ENCODE data around the gene DCDC2C.
"Not testable (repeated sequence)": the region's sequence is repeated elsewhere in the genome, so short reads cannot be mapped to it uniquely, and the experiment has no call there.

The DCDC2C gene, protein sequence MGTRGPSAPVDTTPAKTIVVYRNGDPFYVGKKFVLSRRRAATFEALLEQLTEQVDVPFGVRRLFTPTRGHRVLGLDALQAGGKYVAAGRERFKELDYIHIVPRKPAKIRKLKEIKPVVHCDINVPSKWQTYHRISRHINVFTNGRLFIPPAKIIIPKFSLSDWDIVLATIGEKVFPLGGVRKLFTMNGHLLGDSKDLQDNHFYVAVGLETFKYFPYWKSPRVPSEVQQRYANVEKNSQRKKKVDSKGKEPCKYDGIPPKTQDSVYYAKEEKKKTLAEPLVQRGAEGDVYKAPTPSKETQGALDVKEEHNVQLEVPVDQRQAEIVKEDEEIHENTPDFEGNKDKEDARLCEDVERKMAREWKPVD

GRCh38 chr2:3703236-3703756 lies at the start of gene DCDC2C:
Gene DCDC2C (plus strand): TSS chr2:3703575. CDS start chr2:3703752, 177 bp downstream.
- DNase-seq = no peak

- peak; percentile 22 for DNase-seq
Measured at GRCh38 chr2:3654011-3654410, 49.4 kb upstream of the DCDC2C start.

DNA sequence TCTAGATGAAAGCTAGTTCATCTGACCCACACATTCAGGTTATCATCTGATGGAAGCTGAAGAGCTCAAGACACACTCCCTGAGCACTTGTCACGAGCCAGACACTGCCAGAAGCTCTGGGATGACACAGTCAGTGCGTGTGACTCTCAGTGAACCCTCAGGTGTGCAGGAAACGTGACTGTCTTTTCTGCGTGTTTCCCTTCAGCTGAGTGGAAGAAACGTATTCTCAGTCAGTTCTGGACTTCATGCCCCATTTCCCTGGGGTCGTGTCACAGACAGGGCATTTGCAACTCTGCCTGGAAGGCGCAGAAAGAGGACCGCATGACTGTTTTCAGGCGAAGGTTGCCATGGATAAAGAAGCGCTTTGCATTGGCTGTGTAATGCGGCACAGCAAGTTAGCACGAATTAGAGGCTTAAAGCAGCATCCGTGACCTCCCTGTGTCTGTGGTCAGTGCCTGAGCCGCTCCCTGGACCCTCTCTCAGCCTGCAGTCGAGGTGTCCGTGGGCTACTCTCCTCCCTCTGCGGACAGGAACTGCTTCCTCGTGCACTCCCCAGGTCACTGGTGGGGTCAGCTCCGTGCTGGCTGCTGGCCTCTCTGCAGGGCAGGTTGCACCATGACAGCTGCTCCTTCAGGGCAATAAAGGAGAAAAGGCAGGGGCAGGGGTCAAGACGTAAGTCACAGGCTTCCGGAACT lies 48.7 kb upstream of the DCDC2C start:
- DNase-seq = no peak

DNA sequence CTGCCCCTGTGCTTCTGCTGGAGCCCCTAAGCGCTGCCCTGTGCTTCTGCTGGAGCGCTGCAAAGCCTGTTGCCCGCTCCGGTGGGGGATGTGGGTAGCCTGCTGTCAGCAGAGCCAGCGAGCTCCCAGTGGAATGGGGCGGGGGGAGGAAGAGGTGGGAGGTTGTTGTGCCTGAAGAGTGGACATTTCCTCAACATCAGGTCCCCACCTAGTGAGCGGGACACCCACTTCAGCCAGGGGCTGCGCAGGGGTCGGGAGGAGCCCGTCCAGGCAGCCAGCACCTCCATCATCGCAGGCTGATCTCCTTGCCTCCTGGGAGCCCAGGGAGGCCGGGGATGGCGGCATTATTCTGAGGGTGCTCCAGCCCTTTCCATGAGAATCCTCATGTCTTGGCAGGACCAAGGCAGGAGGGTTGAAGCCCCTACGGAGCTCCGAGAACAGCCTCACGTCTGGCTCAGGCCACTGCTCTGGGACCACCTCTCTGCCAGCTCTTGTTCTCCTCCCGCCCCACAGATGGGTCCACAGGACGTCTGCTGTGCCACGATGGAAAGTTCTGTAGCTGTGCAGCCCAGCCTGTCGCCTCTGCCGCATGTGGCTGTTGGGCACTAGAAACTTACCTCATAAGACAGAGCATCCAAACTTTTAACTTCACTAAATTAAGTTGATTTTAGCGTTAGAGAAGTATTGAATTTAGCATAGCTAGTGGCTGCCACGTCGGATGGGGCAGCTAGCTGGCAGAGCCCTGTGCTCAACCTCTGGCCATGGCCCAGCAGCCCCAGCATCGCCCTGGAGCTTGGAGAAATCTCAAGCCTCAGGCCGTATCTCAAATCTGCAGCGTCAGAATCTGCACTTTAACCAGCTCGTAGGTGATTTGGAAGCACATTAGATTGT lies 47.3 kb upstream of the DCDC2C start:
- DNase-seq = no peak

DNA sequence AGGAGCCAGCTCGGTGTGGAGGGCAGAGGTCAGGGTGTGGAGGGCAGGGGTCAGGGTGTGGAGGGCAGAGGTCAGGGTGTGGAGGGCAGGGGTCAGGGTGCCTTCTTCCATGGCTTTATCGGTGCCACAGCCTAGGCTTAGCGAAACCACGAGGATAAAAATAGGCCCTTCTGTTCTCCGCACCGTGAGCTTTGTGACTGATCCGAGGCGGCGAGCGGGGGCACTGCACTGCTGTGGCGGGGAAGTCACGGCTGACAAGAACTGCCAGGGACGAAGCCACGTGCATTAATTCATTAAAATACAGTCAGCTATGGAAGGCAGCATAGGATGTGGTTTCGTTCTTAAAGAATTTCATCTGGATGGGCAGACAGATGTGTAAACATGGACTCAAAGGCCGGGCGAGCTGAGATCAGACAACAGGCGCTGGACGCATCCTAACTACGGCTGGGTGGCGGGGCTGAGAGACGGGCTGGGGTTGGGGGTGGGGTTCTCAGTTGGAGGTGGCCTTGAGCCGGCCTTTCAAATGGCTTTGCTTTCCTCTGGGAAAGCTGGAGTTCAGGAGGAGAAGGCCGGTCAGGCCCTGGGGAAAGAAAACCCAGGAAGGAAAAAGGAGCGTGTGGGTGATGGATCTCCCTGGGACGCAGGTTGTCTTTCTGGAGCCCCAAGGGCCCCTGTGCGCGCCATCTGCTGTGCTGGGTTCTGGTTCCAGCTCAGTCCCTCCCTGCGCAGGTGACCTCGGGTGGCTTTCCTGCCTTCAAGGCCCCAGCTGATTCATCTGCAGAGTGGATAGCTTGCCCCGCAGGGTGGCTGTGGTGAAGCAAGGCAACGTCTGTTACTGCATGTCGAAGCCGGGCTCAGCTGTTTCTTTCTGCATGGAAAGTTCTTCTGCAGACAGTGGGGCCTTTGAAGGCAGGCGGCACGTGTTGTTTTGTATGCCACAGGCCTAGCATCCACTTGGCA lies 46.3 kb upstream of the DCDC2C start:
- DNase-seq = no peak

DNA sequence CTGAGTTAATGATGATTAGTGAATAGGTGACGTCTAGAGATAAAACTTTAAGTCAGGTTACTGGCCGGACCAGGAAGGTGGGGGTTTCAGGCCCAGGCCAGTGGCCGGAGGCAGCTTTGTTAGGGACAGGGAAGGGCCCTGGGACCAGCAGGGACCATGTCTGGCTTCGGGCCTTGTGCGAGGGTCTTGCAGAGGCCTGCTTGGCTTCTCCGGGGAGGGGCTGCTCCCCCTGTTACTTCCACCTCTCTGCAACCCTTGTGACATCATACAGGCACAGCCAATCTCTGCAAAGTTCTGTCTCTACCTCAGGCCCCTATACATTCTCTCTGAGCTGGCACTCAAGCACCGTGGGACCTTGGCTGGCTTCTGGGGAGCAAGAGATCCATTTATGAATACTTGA lies 45.5 kb upstream of the DCDC2C start, which contains the start of gene ALLC:
Gene ALLC (plus strand): TSS at position 320 of the 400 bp plus-strand sequence. CDS start 12,958 bp downstream, outside the sequence.
- DNase-seq = no peak

- DNase-seq = peak; percentile 21
Measured at GRCh38 chr2:3659447-3660432, 43.6 kb upstream of the DCDC2C start.

GRCh38 chr2:3660640-3661039 lies 42.7 kb upstream of the DCDC2C start:
- DNase-seq = not testable (repeated sequence)

- no peak for DNase-seq
Measured at GRCh38 chr2:3661149-3661660, 42.2 kb upstream of the DCDC2C start.

DNA sequence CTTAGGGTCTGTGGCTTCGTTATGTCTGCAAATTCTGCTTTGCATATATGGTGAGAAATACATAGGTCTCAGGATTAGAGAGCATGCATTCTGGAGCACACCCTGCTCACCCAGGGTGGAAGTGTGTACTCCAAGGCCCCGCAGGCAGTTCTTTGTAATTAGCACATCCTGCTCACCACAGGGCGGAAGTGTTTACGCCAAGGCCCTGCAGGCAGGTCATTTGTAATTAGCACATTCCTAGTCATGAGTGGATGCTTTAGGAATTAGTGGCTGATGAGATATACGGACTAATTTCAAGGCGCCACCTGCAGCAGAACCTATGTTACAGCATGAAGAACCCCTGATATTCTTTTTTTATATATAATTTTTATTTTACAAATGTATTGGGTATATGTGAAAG lies 41.1 kb upstream of the DCDC2C start:
- DNase-seq = no peak

DNA sequence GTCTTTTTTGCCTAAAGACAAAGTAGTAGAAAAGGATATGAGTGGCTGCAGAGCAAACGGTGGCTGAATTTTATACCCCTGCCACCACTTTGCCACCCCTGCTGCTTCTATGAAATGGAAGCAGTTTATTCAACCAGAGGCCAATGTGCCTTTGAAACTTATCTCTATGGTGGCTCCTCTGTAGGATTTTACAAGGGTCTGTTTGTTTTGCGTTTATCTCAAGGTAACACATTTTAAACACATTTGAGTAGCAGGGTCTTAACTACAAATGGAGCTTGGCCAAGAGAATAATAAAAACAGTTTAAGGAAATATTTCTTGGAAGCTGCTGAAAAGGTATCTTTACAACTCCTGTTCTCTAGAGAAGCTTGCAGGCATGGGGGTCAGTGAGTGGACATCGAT lies 39.3 kb upstream of the DCDC2C start:
- DNase-seq = no peak

DNA sequence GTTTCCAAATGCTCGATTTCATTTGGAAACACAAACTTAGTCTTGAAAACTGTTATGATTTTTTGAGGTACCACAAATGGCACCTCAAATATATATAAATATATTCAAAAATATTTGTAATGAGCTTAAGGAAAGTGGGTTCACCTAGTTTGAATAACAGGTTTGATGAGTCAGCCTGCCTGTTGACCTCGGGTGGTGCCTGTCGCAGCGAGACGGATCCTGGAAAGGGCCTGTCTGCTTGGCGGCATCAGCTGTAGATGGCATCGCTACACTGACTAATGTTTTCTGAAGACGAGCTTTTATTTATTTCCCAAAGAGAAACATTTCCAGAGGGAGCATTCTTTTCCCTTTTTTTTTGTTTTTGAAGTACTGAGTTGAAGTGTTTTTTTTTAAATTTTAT lies 38.5 kb upstream of the DCDC2C start:
- DNase-seq = no peak

GRCh38 chr2:3665886-3666612 lies 37.3 kb upstream of the DCDC2C start:
- DNase-seq = no peak

GRCh38 chr2:3666613-3666975 lies 36.8 kb upstream of the DCDC2C start:
- DNase-seq = peak; percentile 31

DNA sequence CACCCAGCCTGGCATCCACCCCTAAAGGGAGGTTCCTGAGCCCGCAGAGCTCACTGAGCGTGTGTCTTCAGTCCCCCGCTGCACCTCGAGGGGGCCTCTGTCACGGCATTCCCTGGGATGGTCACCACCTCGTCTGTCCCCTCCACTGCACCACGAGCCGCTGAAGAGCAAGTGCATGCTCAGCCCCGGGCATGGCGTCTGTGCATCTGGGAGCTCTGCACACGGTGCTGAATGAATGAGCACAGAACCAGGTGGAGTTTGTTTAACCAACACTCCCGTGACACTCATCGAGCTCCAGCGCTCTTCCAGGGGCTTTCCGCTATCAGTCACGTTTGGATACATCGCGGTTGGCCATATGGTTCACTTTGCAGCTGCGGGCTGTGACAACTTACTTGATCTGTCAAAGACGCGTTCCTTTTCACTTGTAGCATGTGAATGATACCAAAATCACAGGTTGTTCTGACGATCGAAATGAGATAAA lies 36.2 kb upstream of the DCDC2C start:
- DNase-seq = peak; percentile 70

DNA sequence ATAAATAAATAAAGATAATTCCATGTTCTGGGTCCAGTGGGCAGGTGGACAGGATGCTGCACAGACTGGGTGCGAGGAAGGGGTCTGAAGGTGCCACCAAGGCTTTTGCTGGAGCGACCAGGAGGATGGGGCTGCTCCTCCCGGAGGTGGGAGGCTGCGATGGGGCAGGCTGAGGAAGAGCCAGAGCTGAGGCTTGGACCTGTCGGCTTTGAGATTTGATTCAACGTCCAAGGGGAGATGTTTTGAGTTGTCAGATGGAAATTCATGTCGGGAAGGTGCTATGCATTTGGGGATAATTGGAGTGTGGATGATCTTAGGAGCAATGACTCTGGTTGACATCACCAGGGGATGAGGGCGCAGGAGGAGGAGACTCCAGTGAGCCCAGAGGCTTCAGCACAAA lies 33.7 kb upstream of the DCDC2C start:
- no peak for DNase-seq

GRCh38 chr2:3670376-3670775 lies 33.0 kb upstream of the DCDC2C start:
- no peak for DNase-seq

DNA sequence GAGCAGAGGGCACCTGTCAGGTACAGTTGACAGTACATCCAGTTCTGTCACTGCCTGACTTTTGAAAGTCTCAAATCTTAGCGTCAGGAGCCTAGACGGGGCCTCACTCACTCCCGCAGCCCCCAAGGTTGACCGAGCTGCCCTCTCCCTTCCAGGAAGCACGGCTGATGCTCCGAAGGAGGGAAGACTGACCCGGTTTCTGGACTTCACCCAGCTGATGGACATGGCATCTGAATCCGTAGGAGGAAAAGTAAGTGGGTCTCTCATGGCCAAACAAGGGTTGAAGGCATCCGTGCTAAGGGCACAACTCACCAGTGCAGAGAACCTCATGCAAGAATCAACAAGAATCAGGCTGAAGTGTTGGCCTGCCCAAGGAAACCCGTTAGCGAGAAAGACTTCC lies 32.4 kb upstream of the DCDC2C start:
- no peak for DNase-seq

- peak; percentile 20 for DNase-seq
Measured at GRCh38 chr2:3672861-3673678, 30.3 kb upstream of the DCDC2C start.

All from NCI-H345 (cell line).